Lung (tissue), 12 donors: ENCODE data around the gene SENP3. TPM values are rescaled to one million over a fixed set of nuclear protein-coding genes. Genes with fewer than 3 reads are reported as not detected.

ENCODE experiments used
- ATAC-seq: fragments of 200-7000 bp; cut with Tn5 transposase; one replicate; pipeline ENCODE4 v1.9.1; 2020; ENCODE audit warnings: moderate number of reproducible peaks; ENCODE audit not compliant: insufficient read depth, low FRiP score
- DNase-seq, 3 donors: peaks; one replicate each; pipeline ENCODE4 v3.0.0-alpha.2; 2013 to 2017
- H3K27ac ChIP-seq, 2 donors: one replicate each; pipeline ENCODE4 v1.5.1; 2013; ENCODE audit warnings: mild to moderate bottlenecking in 2 of 2, moderate library complexity in 2 of 2, control low read depth in 1 of 2, inconsistent platforms in 1 of 2, low read depth in 1 of 2, low read length in 1 of 2
- H3K27me3 ChIP-seq, 3 donors: one replicate each; pipeline ENCODE4 v1.5.1; 2013; ENCODE audit warnings: low read length in 2 of 3; ENCODE audit not compliant: control insufficient read depth in 3 of 3, insufficient read depth in 3 of 3
- H3K36me3 ChIP-seq, 4 donors: one replicate each; pipeline ENCODE4 v1.5.1; 2013; ENCODE audit warnings: low read length in 4 of 4, mild to moderate bottlenecking in 1 of 4, moderate library complexity in 1 of 4; ENCODE audit not compliant: control insufficient read depth in 4 of 4, insufficient read depth in 4 of 4
- H3K4me1 ChIP-seq, 5 donors: one replicate each; pipeline ENCODE4 v1.5.1; 2013; ENCODE audit warnings: low read length in 5 of 5, mild to moderate bottlenecking in 2 of 5, moderate library complexity in 1 of 5; ENCODE audit not compliant: control insufficient read depth in 5 of 5, insufficient read depth in 5 of 5
- H3K4me3 ChIP-seq: one replicate; pipeline ENCODE4 v1.5.1; 2013; ENCODE audit warnings: mild to moderate bottlenecking, control low read depth, moderate library complexity
- H3K9ac ChIP-seq, 2 donors: one replicate each; pipeline ENCODE4 v1.5.1; 2013; ENCODE audit warnings: low read length in 2 of 2, control low read depth in 1 of 2; ENCODE audit not compliant: insufficient read depth in 1 of 2
- H3K9me3 ChIP-seq, 4 donors: one replicate each; pipeline ENCODE4 v1.5.1; 2013; ENCODE audit warnings: low read length in 3 of 4, mild to moderate bottlenecking in 1 of 4, moderate library complexity in 1 of 4; ENCODE audit not compliant: control insufficient read depth in 4 of 4, insufficient read depth in 3 of 4
- WGBS, 2 donors: extraction: QIAGEN DNeasy Blood & Tissue Kit; methylation state at CpG; one replicate each; pipeline ENCODE4 v1.1.7; 2013; 5-methylcytosine and 5-hydroxymethylcytosine counted together
- polyA plus RNA-seq, 2 donors: library from polyadenylated mRNA; stranded (reverse); fragments of 200-250 nt; gene quantifications; one replicate each; pipeline ENCODE4 v1.2.1, GENCODE V29; 2013
- total RNA-seq, 2 donors: library from RNA; depleted of rRNA in 1 of 2; stranded (reverse); fragments of >200 nt in 1 of 2; gene quantifications; one replicate each; pipeline ENCODE4 v1.2.1, GENCODE V29; 2014 to 2021
- TF ChIP-seq, protein P1 (sequence below): IDR thresholded peaks from 2 replicates; pipeline ENCODE4 v1.5.1; 2012; ENCODE audit warnings: mild to moderate bottlenecking; ENCODE audit errors: control extremely low read depth, extremely low read depth
- donor health status: control.
- donor health status: control.
- donor health status: Bipolar disorder and iron deficiency.
- donor health status: healthy.
- donor health status: DM: yes; HTN: yes; CAD: no.

The SENP3 gene
- total and polyA plus RNA-seq, 4 donors: 34.0 to 54.4 (median 48.6) TPM

DNA sequence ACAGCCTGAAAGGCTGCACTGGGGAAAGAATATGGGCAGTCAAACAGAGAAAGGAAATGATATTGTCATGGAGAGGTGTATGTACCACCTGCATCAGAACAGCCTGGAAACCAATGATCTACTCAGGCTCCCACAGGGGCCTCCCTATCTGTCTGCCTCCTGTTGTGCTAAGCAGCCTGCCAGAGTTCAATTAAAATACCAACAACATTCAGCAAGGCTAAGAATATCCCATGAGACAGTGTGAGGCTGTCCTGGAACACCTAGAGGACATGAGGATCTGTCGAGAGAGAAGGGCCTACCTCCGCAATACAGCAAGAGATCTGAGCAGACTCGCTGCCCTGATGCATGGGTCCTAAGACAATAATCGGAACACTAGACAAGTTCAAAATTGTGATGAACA is 44.6 kb downstream of the SENP3 start:
- WGBS, 2 donors: 96% methylated on average over 4 of the region's 4 CpGs
- Histone ChIP-seq H3K4me1 (peaks cover 0 to 9% (median 0%) of the 10 kb centered on the region in 5 donors), H3K27ac (peak overlapping the region in 1 of 2 donors; percentile 91), H3K36me3 (peaks cover 11 to 34% (median 25%) of the 10 kb centered on the region in 4 donors), H3K27me3 (no peaks in the 10 kb centered on the region), H3K4me3 (no peak overlapping the region), H3K9me3 (no peaks in the 10 kb centered on the region), H3K9ac (no peak overlapping the region)
- ATAC-seq (no peak), DNase-seq (no peak)
- TF ChIP-seq, protein P1, sequence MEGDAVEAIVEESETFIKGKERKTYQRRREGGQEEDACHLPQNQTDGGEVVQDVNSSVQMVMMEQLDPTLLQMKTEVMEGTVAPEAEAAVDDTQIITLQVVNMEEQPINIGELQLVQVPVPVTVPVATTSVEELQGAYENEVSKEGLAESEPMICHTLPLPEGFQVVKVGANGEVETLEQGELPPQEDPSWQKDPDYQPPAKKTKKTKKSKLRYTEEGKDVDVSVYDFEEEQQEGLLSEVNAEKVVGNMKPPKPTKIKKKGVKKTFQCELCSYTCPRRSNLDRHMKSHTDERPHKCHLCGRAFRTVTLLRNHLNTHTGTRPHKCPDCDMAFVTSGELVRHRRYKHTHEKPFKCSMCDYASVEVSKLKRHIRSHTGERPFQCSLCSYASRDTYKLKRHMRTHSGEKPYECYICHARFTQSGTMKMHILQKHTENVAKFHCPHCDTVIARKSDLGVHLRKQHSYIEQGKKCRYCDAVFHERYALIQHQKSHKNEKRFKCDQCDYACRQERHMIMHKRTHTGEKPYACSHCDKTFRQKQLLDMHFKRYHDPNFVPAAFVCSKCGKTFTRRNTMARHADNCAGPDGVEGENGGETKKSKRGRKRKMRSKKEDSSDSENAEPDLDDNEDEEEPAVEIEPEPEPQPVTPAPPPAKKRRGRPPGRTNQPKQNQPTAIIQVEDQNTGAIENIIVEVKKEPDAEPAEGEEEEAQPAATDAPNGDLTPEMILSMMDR: no peak

DNA sequence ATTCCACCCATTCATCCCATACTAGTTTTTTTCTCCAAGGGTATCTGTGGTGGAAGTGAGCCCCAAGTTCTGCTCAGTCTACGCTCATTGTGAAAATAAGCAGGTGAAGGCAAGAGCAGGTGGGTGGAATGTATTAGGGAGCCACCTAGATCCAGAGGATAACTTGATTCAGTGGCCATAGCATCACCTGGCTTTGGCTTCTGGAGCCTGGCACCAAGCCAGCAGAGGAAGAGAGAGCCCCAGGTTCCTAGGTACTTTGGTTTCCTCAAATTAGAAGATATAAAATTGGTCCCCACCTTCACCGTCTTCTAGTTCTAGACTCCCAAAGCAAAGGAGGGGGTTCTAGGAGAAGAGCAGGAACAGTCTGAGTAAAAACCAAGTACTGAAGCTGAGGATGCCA is 48.9 kb downstream of the SENP3 start:
- Histone ChIP-seq H3K4me3 (no peak overlapping the region), H3K27ac (peak overlapping the region in 1 of 2 donors; percentile 12), H3K9ac (peak overlapping the region in 1 of 2 donors; percentile 28), H3K36me3 (peaks cover 0 to 20% (median 5%) of the 10 kb centered on the region in 4 donors), H3K4me1 (peaks cover 6 to 23% (median 19%) of the 10 kb centered on the region in 5 donors), H3K9me3 (no peaks in the 10 kb centered on the region), H3K27me3 (no peaks in the 10 kb centered on the region)
- no peak for ATAC-seq
- WGBS, 2 donors: 93 to 100% methylated on average over 2 of the region's 2 CpGs
- TF ChIP-seq, protein P1: no peak
- no peak for DNase-seq

DNA sequence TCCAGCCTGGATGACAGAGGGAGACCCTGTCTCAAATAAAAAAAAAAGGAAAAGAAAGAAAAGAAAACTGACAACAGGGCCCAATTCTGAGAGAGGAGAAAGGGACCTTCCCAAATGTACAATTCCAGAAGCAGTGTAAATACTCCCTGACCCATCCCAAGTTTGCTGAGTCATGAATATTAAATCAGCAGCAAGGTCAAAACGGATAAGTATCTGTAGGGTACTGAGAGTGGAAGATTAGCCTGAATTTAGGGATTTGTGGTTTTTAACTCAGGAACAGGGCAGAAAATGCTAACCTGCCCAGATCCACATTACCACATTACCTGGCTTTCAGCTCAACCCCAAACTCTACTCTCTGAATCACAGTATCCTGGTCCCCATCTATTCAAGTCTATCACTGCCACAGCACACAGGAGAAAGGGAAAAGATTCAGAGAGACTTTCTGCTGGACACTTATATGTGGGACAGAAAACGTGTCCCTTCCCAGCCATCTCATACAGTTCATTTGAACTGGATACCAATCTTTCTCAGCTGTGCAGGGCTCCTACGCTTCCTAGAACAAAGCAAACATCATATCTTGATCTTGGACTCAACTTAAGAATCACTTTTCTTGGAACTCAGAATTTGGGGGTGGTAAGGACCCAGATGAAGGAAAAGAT is 50.0 kb downstream of the SENP3 start:
- ATAC-seq (no peak), DNase-seq (no peak)
- Histone ChIP-seq H3K27me3 (no peaks in the 10 kb centered on the region), H3K9ac (peak overlapping the region in 1 of 2 donors; percentile 42), H3K4me3 (no peak overlapping the region), H3K4me1 (peaks cover 5 to 23% (median 17%) of the 10 kb centered on the region in 5 donors), H3K36me3 (peaks cover 0 to 16% (median 1%) of the 10 kb centered on the region in 4 donors), H3K27ac (no peak overlapping the region), H3K9me3 (no peaks in the 10 kb centered on the region)
- 54 to 62% methylated on average over 3 of the region's 3 CpGs for WGBS, 2 donors
- TF ChIP-seq, protein P1: no peak
